Left forelimb (tissue), 1 donor: Measurements from ENCODE around the gene HSPA1B.
"Not testable (repeated sequence)": the region's sequence is repeated elsewhere in the genome, so short reads cannot be mapped to it uniquely, and the experiment has no call there.

ENCODE experiments used
- DNase-seq: peaks from one replicate; pipeline ENCODE4 v3.0.0-alpha.2; 2018; ENCODE audit warnings: low spot score

Gene HSPA1B

GRCh38 chr6:31799781-31800180, 27.8 kb upstream of the HSPA1B start:
- no peak for DNase-seq

GRCh38 chr6:31801031-31801927, 26.3 kb upstream of the HSPA1B start:
- DNase-seq = not testable (repeated sequence)

GRCh38 chr6:31805939-31806469, 21.5 kb upstream of the HSPA1B start:
- no peak for DNase-seq

- peak; percentile 98 for DNase-seq
These were observed 20.9 kb upstream of the HSPA1B start, which contains the start of gene LSM2 for GRCh38 chr6:31806470-31807272. LSM2 (minus strand) TSS chr6:31806966; CDS start chr6:31806757, 209 bp downstream.

- DNase-seq = not testable (repeated sequence)
These were observed 18.9 kb upstream of the HSPA1B start for GRCh38 chr6:31808599-31808998.

- no peak for DNase-seq
These were observed 15.9 kb upstream of the HSPA1B start for GRCh38 chr6:31811645-31812044.

GRCh38 chr6:31813465-31813849, 14.1 kb upstream of the HSPA1B start:
- DNase-seq = no peak

GRCh38 chr6:31814677-31815024, 12.9 kb upstream of the HSPA1B start:
- peak; percentile 96 for DNase-seq

- peak; percentile 96 for DNase-seq
These were observed 12.3 kb upstream of the HSPA1B start, which contains the start of the genes HSPA1A and HSPA1L for GRCh38 chr6:31815025-31815838. HSPA1A (plus strand) TSS chr6:31815543; CDS start chr6:31815757, 214 bp downstream. HSPA1L (minus strand) TSS chr6:31815283; CDS start chr6:31811972, 3,311 bp downstream.

- DNase-seq = not testable (repeated sequence)
These were observed 10.2 kb upstream of the HSPA1B start for GRCh38 chr6:31817133-31817928.

- DNase-seq = not testable (repeated sequence)
These were observed 9.5 kb upstream of the HSPA1B start for GRCh38 chr6:31817929-31818511.

GRCh38 chr6:31819871-31820299, 7.7 kb upstream of the HSPA1B start:
- no peak for DNase-seq

GRCh38 chr6:31820399-31820798, 7.1 kb upstream of the HSPA1B start:
- not testable (repeated sequence) for DNase-seq

- peak; percentile 73 for DNase-seq
These were observed 6.1 kb upstream of the HSPA1B start for GRCh38 chr6:31821301-31822035.

- peak; percentile 86 for DNase-seq
These were observed 5.3 kb upstream of the HSPA1B start for GRCh38 chr6:31822036-31822821.

GRCh38 chr6:31823592-31824196, 3.8 kb upstream of the HSPA1B start:
- not testable (repeated sequence) for DNase-seq

- DNase-seq = no peak
These were observed 2.0 kb upstream of the HSPA1B start for GRCh38 chr6:31825553-31825952.

- peak; percentile 88 for DNase-seq
These were observed 699 bp upstream of the HSPA1B start for GRCh38 chr6:31826793-31827285.
